Measurements from ENCODE around the gene RADIL.

Gene RADIL

GRCh38 chr7:4791738-4792536 lies 91.6 kb downstream of the RADIL start:
- DNase-seq = no peak

GRCh38 chr7:4791101-4791737 lies 92.3 kb downstream of the RADIL start:
- no peak for DNase-seq

- DNase-seq = no peak
Measured at GRCh38 chr7:4790516-4790991, 93.0 kb downstream of the RADIL start.

GRCh38 chr7:4790078-4790465 lies 93.4 kb downstream of the RADIL start:
- no peak for DNase-seq

- DNase-seq = no peak
Measured at GRCh38 chr7:4789194-4790077, 94.1 kb downstream of the RADIL start.

- DNase-seq = no peak
Measured at GRCh38 chr7:4788627-4789189, 94.8 kb downstream of the RADIL start.

- DNase-seq = no peak
Measured at GRCh38 chr7:4787947-4788626, 95.4 kb downstream of the RADIL start.

GRCh38 chr7:4787541-4787940 lies 96.0 kb downstream of the RADIL start:
- DNase-seq = no peak

GRCh38 chr7:4786015-4786414 lies 97.5 kb downstream of the RADIL start:
- no peak for DNase-seq

- DNase-seq = no peak
Measured at GRCh38 chr7:4785371-4785770, 98.1 kb downstream of the RADIL start.

- DNase-seq = no peak
Measured at GRCh38 chr7:4784799-4785198, 98.7 kb downstream of the RADIL start.

GRCh38 chr7:4783762-4784351 lies 99.7 kb downstream of the RADIL start:
- DNase-seq = no peak

- no peak for DNase-seq
Measured at GRCh38 chr7:4783292-4783652, 100.2 kb downstream of the RADIL start.

GRCh38 chr7:4782333-4783291 lies 100.9 kb downstream of the RADIL start:
- no peak for DNase-seq

GRCh38 chr7:4781366-4782069 lies 102.0 kb downstream of the RADIL start:
- no peak for DNase-seq

GRCh38 chr7:4779118-4779517 lies 104.4 kb downstream of the RADIL start:
- DNase-seq = no peak

- DNase-seq = no peak
Measured at GRCh38 chr7:4775848-4776623, 107.5 kb downstream of the RADIL start.

GRCh38 chr7:4775250-4775847 lies 108.2 kb downstream of the RADIL start, which contains the start of gene AP5Z1:
Gene AP5Z1 (plus strand): TSS chr7:4775623. CDS start chr7:4775716, 93 bp downstream.
- DNase-seq = peak; percentile 88

Measured in NK-92 treated with Interleukin-12 subunit alpha and Interleukin-12 subunit beta, amount 100 ng/mL, for 24 hours (cell line).